Epithelial cell of prostate (primary cell): Measurements from ENCODE around the gene DEGS2.
"Not testable (repeated sequence)": the region's sequence is repeated elsewhere in the genome, so short reads cannot be mapped to it uniquely, and the experiment has no call there.

Experiments used
- DNase-seq: peaks from one replicate; pipeline ENCODE4 v3.0.0-alpha.2; 2011; ENCODE audit warnings: low read depth, low spot score
- H3K27ac ChIP-seq: fragments of 450-650 bp; 2 replicates; pipeline ENCODE4 v1.5.1; 2017; ENCODE audit warnings: mild to moderate bottlenecking

The DEGS2 gene

GRCh38 chr14:100181876-100182551 lies 22.6 kb upstream of the DEGS2 start:
- DNase-seq, H3K27ac ChIP-seq: not testable (repeated sequence)

GRCh38 chr14:100180671-100181070 lies 21.2 kb upstream of the DEGS2 start:
- not testable (repeated sequence) for DNase-seq, H3K27ac ChIP-seq

- H3K27ac ChIP-seq: no peak overlapping the region
- no peak for DNase-seq
Measured at GRCh38 chr14:100178691-100179090, 19.2 kb upstream of the DEGS2 start.

- H3K27ac ChIP-seq: no peak overlapping the region
- DNase-seq: no peak
Measured at GRCh38 chr14:100176811-100177327, 17.4 kb upstream of the DEGS2 start.

GRCh38 chr14:100173353-100173752 lies 13.9 kb upstream of the DEGS2 start:
- H3K27ac ChIP-seq: no peak overlapping the region
- no peak for DNase-seq

GRCh38 chr14:100172811-100173210 lies 13.4 kb upstream of the DEGS2 start:
- no peak for DNase-seq

GRCh38 chr14:100170880-100171279 lies 11.4 kb upstream of the DEGS2 start:
- no peak overlapping the region for H3K27ac ChIP-seq
- DNase-seq: no peak

More at GRCh38 chr14:100172811-100173210, 13.4 kb upstream of the DEGS2 start:
- H3K27ac ChIP-seq: no peak overlapping the region

- H3K27ac ChIP-seq: no peak overlapping the region
- DNase-seq: no peak
Measured at GRCh38 chr14:100168506-100168905, 9.1 kb upstream of the DEGS2 start.

GRCh38 chr14:100165831-100166440 lies 6.5 kb upstream of the DEGS2 start:
- no peak for DNase-seq
- H3K27ac ChIP-seq: no peak overlapping the region

- no peak for DNase-seq
- H3K27ac ChIP-seq: no peak overlapping the region
Measured at GRCh38 chr14:100165376-100165775, 5.9 kb upstream of the DEGS2 start.

GRCh38 chr14:100160534-100160916 lies 1.1 kb upstream of the DEGS2 start:
- DNase-seq: no peak
- no peak overlapping the region for H3K27ac ChIP-seq

- no peak overlapping the region for H3K27ac ChIP-seq
- no peak for DNase-seq
Measured at GRCh38 chr14:100159865-100160533, 554 bp upstream of the DEGS2 start.

GRCh38 chr14:100158566-100159093 lies 815 bp downstream of the DEGS2 start:
- no peak for DNase-seq
- H3K27ac ChIP-seq: no peak overlapping the region

- not testable (repeated sequence) for DNase-seq, H3K27ac ChIP-seq
Measured at GRCh38 chr14:100157548-100158232, 1.8 kb downstream of the DEGS2 start.

GRCh38 chr14:100156776-100157175 lies 2.7 kb downstream of the DEGS2 start:
- no peak for DNase-seq
- H3K27ac ChIP-seq: no peak overlapping the region

- peak overlapping the region; percentile 20 for H3K27ac ChIP-seq
Measured at GRCh38 chr14:100155756-100156616, 3.5 kb downstream of the DEGS2 start.

GRCh38 chr14:100155049-100155621 lies 4.3 kb downstream of the DEGS2 start:
- DNase-seq: peak; percentile 6
- H3K27ac ChIP-seq: peak overlapping the region; percentile 20

More at GRCh38 chr14:100155756-100156616, 3.5 kb downstream of the DEGS2 start:
- DNase-seq: no peak

- no peak overlapping the region for H3K27ac ChIP-seq
- no peak for DNase-seq
Measured at GRCh38 chr14:100153560-100153959, 5.9 kb downstream of the DEGS2 start.

GRCh38 chr14:100152091-100152490 lies 7.4 kb downstream of the DEGS2 start:
- no peak overlapping the region for H3K27ac ChIP-seq
- no peak for DNase-seq
